Measurements from ENCODE around the gene PNISR. TPM values are rescaled to one million over a fixed set of nuclear protein-coding genes. Genes with fewer than 3 reads are reported as not detected.
"Not testable (repeated sequence)": the region's sequence is repeated elsewhere in the genome, so short reads cannot be mapped to it uniquely, and the experiment has no call there.

Gene PNISR, protein sequence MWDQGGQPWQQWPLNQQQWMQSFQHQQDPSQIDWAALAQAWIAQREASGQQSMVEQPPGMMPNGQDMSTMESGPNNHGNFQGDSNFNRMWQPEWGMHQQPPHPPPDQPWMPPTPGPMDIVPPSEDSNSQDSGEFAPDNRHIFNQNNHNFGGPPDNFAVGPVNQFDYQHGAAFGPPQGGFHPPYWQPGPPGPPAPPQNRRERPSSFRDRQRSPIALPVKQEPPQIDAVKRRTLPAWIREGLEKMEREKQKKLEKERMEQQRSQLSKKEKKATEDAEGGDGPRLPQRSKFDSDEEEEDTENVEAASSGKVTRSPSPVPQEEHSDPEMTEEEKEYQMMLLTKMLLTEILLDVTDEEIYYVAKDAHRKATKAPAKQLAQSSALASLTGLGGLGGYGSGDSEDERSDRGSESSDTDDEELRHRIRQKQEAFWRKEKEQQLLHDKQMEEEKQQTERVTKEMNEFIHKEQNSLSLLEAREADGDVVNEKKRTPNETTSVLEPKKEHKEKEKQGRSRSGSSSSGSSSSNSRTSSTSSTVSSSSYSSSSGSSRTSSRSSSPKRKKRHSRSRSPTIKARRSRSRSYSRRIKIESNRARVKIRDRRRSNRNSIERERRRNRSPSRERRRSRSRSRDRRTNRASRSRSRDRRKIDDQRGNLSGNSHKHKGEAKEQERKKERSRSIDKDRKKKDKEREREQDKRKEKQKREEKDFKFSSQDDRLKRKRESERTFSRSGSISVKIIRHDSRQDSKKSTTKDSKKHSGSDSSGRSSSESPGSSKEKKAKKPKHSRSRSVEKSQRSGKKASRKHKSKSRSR
- total RNA-seq (2014; rRNA removed; shearing (Covaris generic)), result 28.6 and 34.3 TPM in 2 replicates
- 28.1 and 32.6 TPM in 2 replicates for polyA plus RNA-seq (2015; cell fraction: cytosol; rRNA removed)
- polyA plus RNA-seq (2015; cell fraction: nucleus; rRNA removed), result 522 and 599 TPM in 2 replicates

DNA sequence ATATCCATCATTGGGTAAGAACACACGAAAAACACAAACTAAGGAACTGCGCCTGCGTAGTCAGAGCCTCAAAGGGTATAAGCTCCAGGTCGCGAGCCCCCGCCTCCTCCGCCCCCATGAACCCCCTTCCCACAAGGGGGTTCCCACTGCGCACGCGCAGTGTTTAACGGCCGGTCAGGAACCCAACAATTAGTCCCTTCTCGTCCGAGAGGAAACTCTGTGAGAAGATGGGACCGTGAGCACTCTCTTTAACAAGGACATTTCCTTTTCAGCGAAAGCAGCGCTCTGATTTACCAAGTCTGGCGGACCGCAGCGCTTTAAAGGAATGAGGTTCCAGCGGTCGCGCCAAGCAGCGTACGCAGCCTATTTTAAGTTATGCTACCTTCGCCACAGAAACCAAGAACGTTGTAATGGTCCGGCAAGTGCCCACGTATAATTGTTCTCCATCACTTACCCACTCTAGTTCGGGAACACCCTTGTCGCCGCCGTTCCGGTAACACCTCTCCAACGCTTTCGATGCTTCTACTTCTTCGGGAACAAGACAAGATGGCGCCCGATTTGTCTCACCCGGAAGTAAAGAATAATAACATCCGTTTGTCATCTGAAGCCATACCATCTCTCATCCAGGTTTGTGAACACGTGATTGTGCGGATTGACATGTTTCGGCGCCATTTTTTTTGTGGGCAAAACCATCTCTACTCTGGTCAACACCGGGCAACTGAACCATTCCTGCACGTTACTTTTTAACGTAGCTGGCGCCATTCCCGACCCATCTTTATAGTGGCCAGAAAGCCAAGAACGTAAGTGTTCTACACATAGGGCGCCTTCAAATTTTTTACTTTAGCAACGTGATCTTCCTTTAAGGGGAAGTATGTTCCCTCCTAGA is at the start of gene PNISR:
Gene PNISR (minus strand): TSS at position 548 of the 886 bp plus-strand sequence. CDS start 10,649 bp downstream, outside the sequence.
- DNase-seq (ENCODE audit: low read depth), result peak; percentile 96

DNA sequence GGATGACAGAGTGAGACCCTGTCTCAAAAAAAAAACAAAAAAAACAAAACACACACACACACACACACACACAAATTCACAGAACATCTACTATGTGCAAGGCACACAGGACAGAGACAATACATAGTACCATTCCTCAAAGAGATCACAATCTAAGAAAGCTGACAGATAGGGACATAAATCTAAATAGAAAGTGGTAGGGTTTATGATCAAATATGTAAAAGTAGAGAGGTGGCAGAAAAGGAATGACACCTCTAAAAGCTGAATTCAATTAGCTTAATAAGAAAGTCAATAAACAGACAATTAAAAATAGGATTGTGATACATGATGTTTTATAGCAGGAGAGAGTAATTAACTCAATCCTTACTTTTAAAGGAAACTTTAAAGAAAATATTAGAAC is 48.6 kb upstream of the PNISR start:
- DNase-seq (ENCODE audit: low read depth), result no peak

DNA sequence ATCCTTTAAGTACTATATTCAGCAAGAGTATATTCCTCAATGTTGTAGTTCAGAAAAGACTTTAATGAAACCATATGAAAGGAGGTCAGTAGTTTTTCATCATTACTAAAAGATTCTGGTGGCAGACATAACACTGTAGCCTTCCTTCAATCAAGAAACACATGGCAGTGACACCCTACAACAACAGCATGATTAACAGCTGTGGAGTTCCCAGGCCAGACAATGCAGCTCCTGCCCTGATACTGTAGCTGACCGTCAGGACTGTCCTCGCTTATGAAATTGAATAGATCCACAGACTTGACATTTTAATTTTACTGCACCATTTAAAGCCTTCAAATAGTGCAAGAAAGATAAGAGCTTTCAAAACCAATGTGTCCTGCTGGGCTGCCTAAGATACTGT is 46.5 kb upstream of the PNISR start:
- no peak for DNase-seq (ENCODE audit: low read depth)

DNA sequence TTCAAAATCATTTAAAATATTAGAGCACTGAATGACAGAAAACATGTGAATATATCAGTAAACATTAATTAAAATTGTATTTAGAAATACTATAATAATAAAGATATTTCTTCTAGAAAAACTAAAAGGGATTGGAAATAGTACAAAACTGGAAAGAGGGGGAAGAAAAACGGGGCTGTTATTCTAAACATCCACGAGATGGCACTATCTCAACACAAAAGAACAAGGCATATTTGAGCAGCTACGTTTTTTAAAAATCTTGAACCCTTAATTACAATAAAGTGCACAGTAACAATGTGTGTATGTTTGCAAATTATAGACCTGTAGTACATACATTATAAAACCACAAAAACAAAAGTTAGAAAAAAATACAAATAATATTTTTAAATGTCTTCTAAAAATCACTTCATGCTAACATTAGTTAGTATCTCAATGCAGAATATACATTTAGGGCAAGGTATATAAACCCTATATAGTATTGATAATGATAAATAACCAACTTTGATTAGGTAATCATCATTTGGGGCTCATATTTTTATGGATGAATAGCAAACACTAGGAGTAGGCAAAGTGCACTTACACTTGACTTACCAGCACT is 42.5 kb upstream of the PNISR start:
- peak; percentile 13 for DNase-seq (ENCODE audit: low read depth)

DNA sequence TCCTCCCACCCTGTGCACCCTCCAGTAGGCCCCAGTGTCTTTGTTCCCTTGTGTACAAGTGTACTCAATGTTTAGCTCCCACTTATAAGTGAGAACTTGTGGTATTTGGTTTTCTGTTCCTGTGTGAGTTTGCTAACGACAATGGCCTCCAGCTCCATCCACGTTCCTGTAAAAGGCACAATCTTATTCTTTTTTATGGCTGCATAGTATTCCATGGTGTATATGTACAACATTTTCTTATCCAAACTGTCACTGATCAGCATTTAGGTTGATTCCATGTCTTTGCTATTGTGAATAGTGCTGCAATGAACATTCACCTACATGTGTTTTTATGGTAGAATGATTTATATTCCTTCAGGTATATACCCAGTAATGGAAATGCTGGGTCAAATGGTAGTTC is 34.0 kb upstream of the PNISR start:
- not testable (repeated sequence) for DNase-seq (ENCODE audit: low read depth)

DNA sequence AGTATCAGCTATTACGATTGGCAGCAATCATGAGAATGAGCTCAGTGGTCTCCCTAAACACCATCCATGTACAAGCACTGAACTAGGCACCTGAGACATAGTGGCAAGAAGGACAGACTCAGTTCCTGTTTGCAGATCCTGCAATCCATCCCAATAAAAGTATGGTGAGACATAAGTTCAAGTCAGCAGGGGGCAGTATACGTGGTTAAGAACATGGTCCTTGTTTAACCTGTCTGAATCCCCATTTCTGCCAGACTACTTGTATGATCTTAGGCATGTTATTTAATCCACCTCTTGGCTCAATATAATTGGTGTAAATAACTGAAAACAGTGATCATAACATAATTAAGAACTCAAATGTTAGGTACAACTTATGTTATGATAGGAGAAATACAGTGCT is 33.2 kb upstream of the PNISR start:
- peak; percentile 21 for DNase-seq (ENCODE audit: low read depth)

DNA sequence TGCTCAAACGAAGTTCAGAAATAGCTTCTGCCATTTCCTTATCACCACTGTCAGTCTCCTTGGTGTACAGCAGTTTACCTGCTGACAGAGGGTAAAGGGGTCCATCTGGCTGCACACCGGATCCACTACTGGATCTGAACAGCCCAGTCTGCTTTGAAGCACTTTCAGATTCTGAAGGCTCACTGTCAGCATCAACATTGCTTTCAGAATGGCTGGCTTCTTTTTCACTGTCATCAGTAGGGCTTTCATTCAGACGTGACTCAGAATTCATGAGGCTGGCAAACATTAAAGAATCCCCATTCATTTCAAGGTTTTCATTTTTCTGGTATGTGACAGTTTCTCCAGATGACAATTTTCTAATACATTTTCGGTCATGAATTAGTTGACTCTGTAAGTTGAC is 21.0 kb upstream of the PNISR start:
- DNase-seq (ENCODE audit: low read depth), result no peak

DNA sequence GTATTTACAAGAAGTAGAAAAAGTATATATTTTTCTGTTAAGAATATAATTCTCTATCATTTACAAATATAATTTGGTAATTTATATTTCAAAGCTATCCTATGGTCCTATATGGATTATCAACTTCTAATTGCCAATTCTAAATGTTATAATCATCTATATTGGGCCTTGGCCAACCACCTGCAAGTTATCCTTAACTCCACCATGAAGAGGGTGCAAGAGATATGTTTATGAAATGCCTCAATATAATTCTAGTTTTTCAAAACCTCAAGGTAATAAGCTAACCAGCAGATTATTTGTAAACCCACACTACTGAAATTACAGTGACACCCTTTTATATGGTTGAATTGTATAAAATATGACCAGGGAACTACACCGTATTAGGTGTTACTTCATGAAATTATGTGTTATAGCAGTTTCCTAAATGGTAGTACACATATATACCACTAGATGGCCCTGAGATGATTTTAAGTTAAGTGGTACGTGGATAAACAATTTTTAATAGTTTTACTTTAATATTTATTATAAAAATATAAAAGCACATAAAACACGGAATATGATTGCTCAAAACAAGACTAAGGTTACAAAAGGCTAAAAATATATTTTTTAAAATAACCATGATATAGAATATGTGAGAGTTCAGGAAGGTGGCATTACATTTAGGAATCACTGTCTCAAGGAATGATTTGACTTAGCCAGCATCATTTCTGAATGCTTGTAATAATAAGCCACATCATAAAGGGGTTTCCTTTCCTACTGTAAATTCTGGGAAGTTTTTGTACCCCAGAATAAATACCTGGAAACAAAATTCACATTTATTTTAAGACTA is 9.8 kb upstream of the PNISR start:
- DNase-seq (ENCODE audit: low read depth), result peak; percentile 9

DNA sequence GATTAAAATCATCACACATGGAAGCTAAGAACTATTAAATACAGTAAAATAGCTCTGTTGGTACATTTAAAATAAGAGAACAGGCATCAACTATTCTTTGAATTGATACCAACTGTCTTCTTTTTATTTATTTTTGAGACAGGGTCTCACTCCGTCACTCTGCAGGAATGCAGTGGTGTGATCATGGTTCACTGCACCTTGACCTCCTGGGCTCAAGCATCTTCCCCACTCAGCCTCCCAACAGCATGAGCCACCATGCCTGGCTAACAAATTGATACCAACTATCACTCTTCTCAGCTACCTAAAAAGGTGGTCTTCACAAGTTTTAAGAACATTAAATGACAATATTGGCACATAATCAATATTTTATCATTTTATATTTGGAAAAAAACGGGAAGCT is 7.8 kb upstream of the PNISR start:
- DNase-seq (ENCODE audit: low read depth), result no peak

DNA sequence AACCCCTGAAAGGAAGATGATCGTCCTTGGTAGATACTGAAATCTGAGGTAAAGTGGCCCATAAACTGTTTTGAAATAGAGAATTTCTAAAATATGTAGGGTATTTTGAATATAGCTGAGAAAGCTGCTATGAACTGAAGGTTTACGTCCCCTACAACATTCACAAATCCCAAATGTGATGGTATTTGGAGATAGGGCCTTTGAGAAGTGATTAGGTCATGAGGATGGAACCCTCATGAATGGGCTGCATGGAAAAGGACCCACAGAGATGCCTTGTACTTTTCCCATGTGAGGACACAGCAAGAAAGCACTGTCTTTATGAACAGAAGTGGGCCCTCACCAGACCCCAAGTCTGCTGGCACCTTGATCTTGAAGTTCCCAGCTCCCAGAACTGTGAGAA is 6.8 kb upstream of the PNISR start:
- DNase-seq (ENCODE audit: low read depth), result no peak

DNA sequence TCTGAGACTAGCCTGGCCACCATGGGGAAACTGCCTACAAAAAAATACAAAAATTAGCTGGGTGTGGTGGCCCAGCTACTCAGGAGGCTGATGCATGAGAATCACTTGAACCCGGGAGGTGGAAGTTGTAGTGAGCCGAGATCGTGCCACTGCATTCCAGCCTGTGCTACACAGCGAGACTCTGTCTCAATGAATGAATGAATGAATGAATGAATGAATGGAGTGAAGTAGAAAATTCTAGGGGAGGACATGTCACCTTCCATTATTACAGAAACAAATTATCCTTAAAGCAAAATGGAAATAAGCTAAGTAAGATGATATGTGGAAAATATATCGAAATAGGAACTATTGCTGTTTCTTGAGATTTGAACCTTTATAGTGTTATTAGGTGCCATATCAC is 2.9 kb upstream of the PNISR start:
- DNase-seq (ENCODE audit: low read depth), result no peak

DNA sequence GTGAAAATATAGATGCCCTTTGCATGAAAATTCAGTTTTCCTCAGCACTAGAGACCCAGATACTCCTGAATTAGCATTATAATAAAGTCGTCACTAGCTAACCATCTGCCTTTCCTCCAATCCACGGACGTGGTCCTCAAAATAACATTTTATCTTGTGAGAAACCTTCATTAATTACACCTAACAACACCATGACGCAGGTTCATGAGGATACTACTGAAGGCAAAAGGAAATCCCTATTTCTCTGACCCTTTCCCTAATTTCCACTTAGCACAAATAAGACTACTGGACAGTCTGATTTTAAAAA is 1.3 kb upstream of the PNISR start:
- no peak for DNase-seq (ENCODE audit: low read depth)

DNA sequence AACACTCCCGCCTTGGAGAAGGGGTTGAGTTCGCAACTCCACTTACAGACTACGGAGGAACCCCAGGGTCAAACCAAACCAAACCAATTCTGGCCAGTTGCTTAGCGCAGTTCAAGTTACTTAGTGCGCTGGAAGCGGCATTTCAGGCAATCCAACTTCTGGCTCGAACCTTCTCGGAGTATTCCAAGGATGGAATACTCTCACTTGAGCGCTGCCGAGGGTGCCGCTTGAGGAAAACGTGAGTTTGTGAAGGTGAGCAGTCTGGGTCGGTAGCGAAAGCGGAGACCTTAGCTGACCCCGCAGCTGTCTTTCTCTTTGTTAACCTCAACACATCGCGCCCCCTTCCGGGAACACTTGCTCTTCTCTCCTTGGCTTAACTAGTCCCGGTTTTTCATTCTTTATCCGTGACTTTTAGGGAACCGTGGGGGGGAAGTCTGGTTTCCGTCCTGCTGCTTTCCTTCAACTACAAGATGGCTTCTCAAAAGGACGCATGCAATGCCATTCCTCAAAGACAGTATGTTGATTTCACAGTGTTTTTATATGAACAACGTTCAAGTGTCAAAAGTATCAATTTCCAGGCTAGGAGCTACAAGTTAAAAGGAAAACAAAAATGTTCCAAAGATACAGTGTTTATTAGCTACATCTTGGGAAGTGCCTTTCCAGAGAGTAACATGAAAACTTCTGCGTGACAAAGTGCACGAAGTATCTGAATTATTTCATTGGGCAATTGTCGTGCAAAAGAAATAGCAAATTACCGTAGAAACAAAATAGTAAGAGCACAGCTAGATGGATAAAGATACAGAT is 741 bp upstream of the PNISR start:
- peak; percentile 92 for DNase-seq (ENCODE audit: low read depth)

DNA sequence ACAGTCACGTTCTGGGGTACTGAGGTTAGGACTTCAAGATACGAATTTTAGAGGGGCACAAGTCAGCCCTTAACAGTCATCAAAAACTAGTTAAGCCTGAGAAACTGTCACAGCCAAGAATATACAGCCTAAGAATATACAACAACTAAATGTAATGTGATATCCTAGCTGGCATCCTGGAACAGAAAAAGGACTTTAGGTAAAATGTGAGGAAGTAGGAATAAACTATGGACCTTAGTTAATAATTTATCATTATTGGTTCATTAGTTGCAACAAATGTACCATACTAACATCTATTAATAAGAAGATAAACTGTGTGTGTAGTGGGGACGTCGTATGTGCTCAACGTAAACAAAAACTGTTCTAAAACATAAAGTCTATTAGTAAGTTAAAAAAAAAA is 1.1 kb downstream of the PNISR start:
- no peak for DNase-seq (ENCODE audit: low read depth)

DNA sequence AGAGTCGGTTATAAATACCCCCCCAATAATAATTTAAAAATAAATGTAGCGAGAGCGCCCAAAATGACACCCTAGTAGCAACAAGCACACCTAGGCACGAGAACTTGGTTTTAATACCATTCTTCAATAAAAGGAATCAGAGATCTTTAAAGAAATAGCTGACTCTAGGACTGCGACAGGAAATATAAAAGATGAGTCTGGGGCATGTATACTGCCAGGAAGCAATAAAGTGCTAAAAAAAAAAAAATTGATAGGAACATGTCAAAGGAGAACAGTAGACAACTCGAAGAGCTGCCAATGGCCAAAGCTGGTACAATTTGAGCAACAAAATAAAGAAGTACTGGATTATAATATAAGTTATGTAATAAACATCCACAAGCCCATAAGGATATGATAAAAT is 2.2 kb downstream of the PNISR start:
- DNase-seq (ENCODE audit: low read depth), result no peak

DNA sequence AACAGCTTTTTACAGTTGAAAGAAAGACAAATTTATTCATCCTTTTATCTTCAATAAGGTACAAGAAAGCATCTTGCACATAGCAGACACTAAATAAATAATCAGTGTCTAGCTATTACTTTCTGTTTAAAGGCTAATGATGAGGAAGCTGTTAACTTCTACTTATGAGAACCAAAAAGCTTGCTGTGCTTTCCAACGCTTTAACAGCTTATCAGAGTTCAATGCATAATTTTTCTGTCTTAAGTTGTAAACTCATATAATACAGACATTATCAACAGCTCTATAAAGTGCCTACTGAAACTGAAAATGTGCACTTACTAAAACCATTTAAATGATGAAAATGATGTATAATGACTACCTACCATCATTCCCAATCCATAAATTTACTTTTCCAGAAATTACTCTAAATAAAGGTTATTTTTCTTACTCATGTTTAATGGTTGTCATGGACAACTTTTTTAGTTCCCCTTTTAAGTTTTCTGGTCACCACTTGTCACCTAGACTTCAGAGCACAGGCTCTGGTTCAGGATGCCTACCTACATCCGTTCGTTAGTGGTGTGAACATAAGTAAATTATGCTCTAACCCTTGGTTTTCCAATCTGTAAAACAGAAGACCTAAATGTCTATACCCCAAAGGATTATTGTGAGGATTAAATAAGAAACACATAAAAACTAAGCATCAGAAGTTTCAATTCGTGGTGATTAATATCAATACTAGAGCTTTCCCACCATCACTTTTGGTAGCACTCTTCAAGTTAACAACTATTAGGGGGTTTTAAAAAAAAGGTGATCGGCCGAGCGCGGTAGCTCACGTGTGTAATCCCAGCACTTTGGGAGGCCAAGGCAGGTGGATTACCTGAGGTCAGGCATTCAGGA is 8.0 kb downstream of the PNISR start:
- no peak for DNase-seq (ENCODE audit: low read depth)

DNA sequence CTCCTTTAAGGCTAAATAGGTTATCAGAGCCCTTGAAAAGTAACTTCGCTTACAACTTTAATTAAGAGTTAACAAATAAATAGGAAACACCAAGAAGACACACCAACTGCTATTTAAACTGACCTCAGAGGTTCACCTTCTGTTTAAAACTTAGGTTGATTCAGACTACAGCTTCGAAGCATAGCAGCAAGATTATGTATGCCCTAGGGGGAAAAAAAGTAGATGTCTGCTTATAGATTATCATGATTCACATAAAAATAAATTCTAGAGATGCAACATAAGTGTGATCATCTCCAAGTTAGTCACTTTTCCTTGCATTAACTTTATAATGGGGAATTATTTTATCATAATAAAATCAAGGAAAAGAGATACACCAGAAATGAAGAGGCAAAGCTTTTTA is 8.9 kb downstream of the PNISR start:
- no peak for DNase-seq (ENCODE audit: low read depth)

DNA sequence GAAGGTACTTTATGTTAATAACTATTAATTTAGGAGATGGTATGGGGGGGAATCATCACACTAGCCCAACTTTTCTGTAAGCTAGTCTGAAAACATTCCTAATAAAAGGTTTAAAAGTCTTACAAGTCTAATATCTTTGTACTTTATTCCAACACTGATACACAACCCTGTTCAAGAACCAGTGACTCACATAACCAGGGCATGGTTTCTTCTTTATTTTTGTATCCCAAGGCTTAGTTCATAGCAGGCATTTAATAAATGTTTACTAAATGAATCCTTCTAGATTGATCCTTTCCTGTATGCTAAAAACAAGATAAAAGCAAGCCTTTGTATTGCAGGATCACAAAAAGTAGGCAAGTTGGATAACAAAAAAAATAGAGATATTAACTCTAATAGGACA is 9.7 kb downstream of the PNISR start:
- DNase-seq (ENCODE audit: low read depth), result no peak
